SK-N-MC (cell line): ENCODE measurements around the gene FAAP100.
A peak's percentile ranks its signal among the peaks of the same experiment; 100 is the strongest.

ENCODE experiments used
- DNase-seq: peaks from one replicate; pipeline ENCODE4 v3.0.0-alpha.2; 2011; ENCODE audit warnings: low read depth, low spot score
- H3K27ac ChIP-seq: fragments of 200-600 bp; sonication (generic); 2 replicates; pipeline ENCODE4 v1.5.1; 2016; ENCODE audit warnings: mixed run types
- H3K36me3 ChIP-seq: fragments of 200-600 bp; sonication (generic); 2 replicates; pipeline ENCODE4 v1.6.1; 2017; ENCODE audit warnings: antibody characterized with exemption, low read length, mixed read lengths; ENCODE audit not compliant: insufficient read depth
- H3K4me3 ChIP-seq: fragments of 200-600 bp; sonication (generic); 2 replicates; pipeline ENCODE4 v1.5.1; 2016
- H3K9ac ChIP-seq: fragments of 200-600 bp; sonication (generic); 2 replicates; pipeline ENCODE4 v1.8.0; 2017; ENCODE audit warnings: mixed run types, mixed read lengths; ENCODE audit not compliant: insufficient read length
- H3K9me3 ChIP-seq: fragments of 200-600 bp; sonication (generic); 2 replicates; pipeline ENCODE4 v1.6.1; 2017; ENCODE audit warnings: low read depth, mild to moderate bottlenecking, antibody characterized with exemption, low read length, moderate library complexity, mixed read lengths
- EZH2 ChIP-seq: fragments of 200-600 bp; sonication (generic); IDR thresholded peaks from one replicate; pipeline ENCODE4 v1.6.1; 2017; ENCODE audit warnings: antibody characterized with exemption
- FOXP2 ChIP-seq: optimal IDR thresholded peaks from 2 replicates; pipeline ENCODE3; 2011; ENCODE audit warnings: mild to moderate bottlenecking, moderate library complexity; ENCODE audit not compliant: insufficient read depth; ENCODE audit errors: extremely low read length, control extremely low read depth
- POLR2AphosphoS5 ChIP-seq: IDR thresholded peaks from 2 replicates; pipeline ENCODE4 v1.6.1; 2012; ENCODE audit warnings: mild to moderate bottlenecking, low read depth, low read length, borderline replicate concordance

Gene FAAP100

GRCh38 chr17:81540676-81541027, 11.5 kb downstream of the FAAP100 start:
- H3K9me3 ChIP-seq = no peaks in the 10 kb centered on the region
- no peak overlapping the region for H3K9ac ChIP-seq
- no peak overlapping the region for H3K27ac ChIP-seq
- no peak overlapping the region for H3K4me3 ChIP-seq
- H3K36me3 ChIP-seq = peaks cover 8% of the 10 kb centered on the region; the same call in 1 of the 2 replicates
- DNase-seq = no peak
- TF ChIP-seq POLR2AphosphoS5 (no peak), FOXP2 (no peak), EZH2 (no peak)

GRCh38 chr17:81539961-81540675, 12.0 kb downstream of the FAAP100 start:
- Histone ChIP-seq H3K4me3 (no peak overlapping the region), H3K9me3 (no peaks in the 10 kb centered on the region), H3K27ac (no peak overlapping the region), H3K9ac (no peak overlapping the region), H3K36me3 (peaks cover 4% of the 10 kb centered on the region; the same call in 1 of the 2 replicates)
- TF ChIP-seq POLR2AphosphoS5 = no peak
- no peak for TF ChIP-seq FOXP2
- no peak for TF ChIP-seq EZH2
- DNase-seq = no peak

- no peak for TF ChIP-seq EZH2
- no peak for TF ChIP-seq POLR2AphosphoS5
- TF ChIP-seq FOXP2 = no peak
- DNase-seq = no peak
- H3K36me3 ChIP-seq = peaks cover 3% of the 10 kb centered on the region; the same call in 1 of the 2 replicates
Measured at GRCh38 chr17:81539571-81539900, 12.6 kb downstream of the FAAP100 start.

GRCh38 chr17:81538651-81539570, 13.2 kb downstream of the FAAP100 start:
- no peak for TF ChIP-seq EZH2
- no peak for TF ChIP-seq FOXP2
- TF ChIP-seq POLR2AphosphoS5 = no peak
- H3K9ac ChIP-seq = no peak overlapping the region
- H3K9me3 ChIP-seq = no peaks in the 10 kb centered on the region
- no peak overlapping the region for H3K4me3 ChIP-seq
- no peaks in the 10 kb centered on the region; the same call in 1 of the 2 replicates for H3K36me3 ChIP-seq
- no peak overlapping the region for H3K27ac ChIP-seq
- DNase-seq = no peak

More at GRCh38 chr17:81539571-81539900, 12.6 kb downstream of the FAAP100 start:
- H3K27ac ChIP-seq = no peak overlapping the region
- H3K9ac ChIP-seq = no peak overlapping the region
- H3K9me3 ChIP-seq = no peaks in the 10 kb centered on the region
- H3K4me3 ChIP-seq = no peak overlapping the region

GRCh38 chr17:81537856-81538555, 14.1 kb downstream of the FAAP100 start:
- DNase-seq = no peak
- H3K9ac ChIP-seq = no peak overlapping the region
- no peaks in the 10 kb centered on the region for H3K36me3 ChIP-seq
- no peak for TF ChIP-seq EZH2
- no peak for TF ChIP-seq POLR2AphosphoS5
- no peak for TF ChIP-seq FOXP2
- no peak overlapping the region for H3K27ac ChIP-seq
- H3K4me3 ChIP-seq = no peak overlapping the region
- H3K9me3 ChIP-seq = no peaks in the 10 kb centered on the region

- no peaks in the 10 kb centered on the region for H3K36me3 ChIP-seq
- no peak overlapping the region for H3K4me3 ChIP-seq
- H3K27ac ChIP-seq = no peak overlapping the region
- no peaks in the 10 kb centered on the region for H3K9me3 ChIP-seq
- H3K9ac ChIP-seq = no peak overlapping the region
- DNase-seq = no peak
- TF ChIP-seq POLR2AphosphoS5 (no peak), FOXP2 (no peak), EZH2 (no peak)
Measured at GRCh38 chr17:81537343-81537855, 14.8 kb downstream of the FAAP100 start.

- Histone ChIP-seq H3K9ac (no peak overlapping the region), H3K27ac (no peak overlapping the region), H3K36me3 (no peaks in the 10 kb centered on the region), H3K9me3 (no peaks in the 10 kb centered on the region), H3K4me3 (no peak overlapping the region)
- no peak for DNase-seq
- TF ChIP-seq FOXP2 = no peak
- 0 out of 2 replicates have a peak, but pooled peaks have one; percentile 19 for TF ChIP-seq POLR2AphosphoS5
- TF ChIP-seq EZH2 = no peak
Measured at GRCh38 chr17:81536299-81537290, 15.6 kb downstream of the FAAP100 start.
